ENCODE results near the gene NLRP1.

Gene NLRP1

GRCh38 chr17:5472511-5472910, 111.8 kb downstream of the NLRP1 start:
- TF ChIP-seq SPI1 (IDR thresholded peaks at IDR 0.05; ENCODE audit: borderline replicate concordance, low read depth): no peak
- no peak for TF ChIP-seq REST (IDR thresholded peaks at IDR 0.05; ENCODE audit: insufficient replicate concordance, low read depth)
- no peak for TF ChIP-seq CTCF (IDR thresholded peaks at IDR 0.05; ENCODE audit: insufficient read depth, low read length)
- no peak for TF ChIP-seq GABPA (IDR thresholded peaks at IDR 0.05; ENCODE audit: low read depth)
- TF ChIP-seq POLR2AphosphoS5 (IDR thresholded peaks at IDR 0.05; ENCODE audit: low read depth): no peak
- H3K4me3 ChIP-seq (replicated peaks; ENCODE audit: insufficient read depth, low read length): no peak overlapping the region
- H3K27ac ChIP-seq (replicated peaks): no peak overlapping the region
- H3K27me3 ChIP-seq (ENCODE audit: insufficient read depth, poor library complexity, severe bottlenecking): no peaks in the 10 kb centered on the region
- no peak for DNase-seq (ENCODE audit: low read depth in 1 of 2, low spot score in 1 of 2)

GRCh38 chr17:5468075-5468473, 116.2 kb downstream of the NLRP1 start:
- DNase-seq (ENCODE audit: low read depth in 1 of 2, low spot score in 1 of 2): no peak
- Histone ChIP-seq H3K27me3 (ENCODE audit: insufficient read depth, poor library complexity, severe bottlenecking) (no peaks in the 10 kb centered on the region), H3K27ac (replicated peaks) (peak overlapping the region; percentile 78), H3K4me3 (replicated peaks; ENCODE audit: insufficient read depth, low read length) (peak overlapping the region; percentile 66)
- no peak for TF ChIP-seq GABPA (IDR thresholded peaks at IDR 0.05; ENCODE audit: low read depth)
- no peak for TF ChIP-seq POLR2AphosphoS5 (IDR thresholded peaks at IDR 0.05; ENCODE audit: low read depth)
- no peak for TF ChIP-seq REST (IDR thresholded peaks at IDR 0.05; ENCODE audit: insufficient replicate concordance, low read depth)
- TF ChIP-seq CTCF (IDR thresholded peaks at IDR 0.05; ENCODE audit: insufficient read depth, low read length): no peak

GRCh38 chr17:5467416-5467815, 116.9 kb downstream of the NLRP1 start:
- TF ChIP-seq REST (IDR thresholded peaks at IDR 0.05; ENCODE audit: insufficient replicate concordance, low read depth): no peak
- TF ChIP-seq POLR2AphosphoS5 (IDR thresholded peaks at IDR 0.05; ENCODE audit: low read depth): no peak
- no peak for TF ChIP-seq GABPA (IDR thresholded peaks at IDR 0.05; ENCODE audit: low read depth)
- TF ChIP-seq SPI1 (IDR thresholded peaks at IDR 0.05; ENCODE audit: borderline replicate concordance, low read depth): no peak
- TF ChIP-seq CTCF (IDR thresholded peaks at IDR 0.05; ENCODE audit: insufficient read depth, low read length): no peak
- H3K27me3 ChIP-seq (ENCODE audit: insufficient read depth, poor library complexity, severe bottlenecking): no peaks in the 10 kb centered on the region
- no peak for DNase-seq (ENCODE audit: low read depth in 1 of 2, low spot score in 1 of 2)
- H3K4me3 ChIP-seq (replicated peaks; ENCODE audit: insufficient read depth, low read length): peak overlapping the region; percentile 66
- H3K27ac ChIP-seq (replicated peaks): peak overlapping the region; percentile 78; the same call in 1 of the 2 replicates

All from HL-60 (cell line).